Measurements from ENCODE around the gene ZNF414. TPM values are rescaled to one million over a fixed set of nuclear protein-coding genes. Genes with fewer than 3 reads are reported as not detected.

The ZNF414 gene
- total and polyA plus RNA-seq, 9 of the 15 experiments (the other 6 are each of a cell fraction or from before 2014, with no cell fraction given), result 0.03 to 27.2 (median 2.2) TPM; not detected in 2

- TF ChIP-seq JUND (IDR thresholded peaks at IDR 0.05; ENCODE audit: borderline replicate concordance, low read depth, low read length), result no peak
- no peak for TF ChIP-seq JUND (tag; IDR thresholded peaks at IDR 0.05; ENCODE audit: borderline replicate concordance, low read depth, low read length)
- TF ChIP-seq, protein P1, sequence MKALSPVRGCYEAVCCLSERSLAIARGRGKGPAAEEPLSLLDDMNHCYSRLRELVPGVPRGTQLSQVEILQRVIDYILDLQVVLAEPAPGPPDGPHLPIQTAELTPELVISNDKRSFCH (CRISPR knock-in tag; IDR thresholded peaks at IDR 0.05), result no peak
- TF ChIP-seq, protein P1 (tag; IDR thresholded peaks at IDR 0.05), result no peak
- TF ChIP-seq, protein P2, sequence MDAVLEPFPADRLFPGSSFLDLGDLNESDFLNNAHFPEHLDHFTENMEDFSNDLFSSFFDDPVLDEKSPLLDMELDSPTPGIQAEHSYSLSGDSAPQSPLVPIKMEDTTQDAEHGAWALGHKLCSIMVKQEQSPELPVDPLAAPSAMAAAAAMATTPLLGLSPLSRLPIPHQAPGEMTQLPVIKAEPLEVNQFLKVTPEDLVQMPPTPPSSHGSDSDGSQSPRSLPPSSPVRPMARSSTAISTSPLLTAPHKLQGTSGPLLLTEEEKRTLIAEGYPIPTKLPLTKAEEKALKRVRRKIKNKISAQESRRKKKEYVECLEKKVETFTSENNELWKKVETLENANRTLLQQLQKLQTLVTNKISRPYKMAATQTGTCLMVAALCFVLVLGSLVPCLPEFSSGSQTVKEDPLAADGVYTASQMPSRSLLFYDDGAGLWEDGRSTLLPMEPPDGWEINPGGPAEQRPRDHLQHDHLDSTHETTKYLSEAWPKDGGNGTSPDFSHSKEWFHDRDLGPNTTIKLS (IDR thresholded peaks at IDR 0.05; ENCODE audit: borderline replicate concordance, low read depth), result no peak
- TF ChIP-seq HINFP (tag; conservative IDR thresholded peaks at IDR 0.05; ENCODE audit: low read depth), result no peak
- TF ChIP-seq ZNF830 (CRISPR knock-in tag; IDR thresholded peaks at IDR 0.05), result no peak
- TF ChIP-seq MCM2 (IDR thresholded peaks at IDR 0.05; ENCODE audit: low read depth), result no peak
- no peak for TF ChIP-seq ZNF778 (CRISPR knock-in tag; IDR thresholded peaks at IDR 0.05)
- TF ChIP-seq SMARCC2 (IDR thresholded peaks at IDR 0.05; ENCODE audit: low read depth), result no peak
- no peak for TF ChIP-seq MCM5 (IDR thresholded peaks at IDR 0.05; ENCODE audit: low read depth)
Measured at GRCh38 chr19:8510589-8511115, 3.3 kb downstream of the ZNF414 start (continued).

Measured in K562 (cell line).